RPMI8226 (cell line): ENCODE data around the gene HDAC6.
A peak's percentile ranks its signal among the peaks of the same experiment; 100 is the strongest.
"Not testable (repeated sequence)": the region's sequence is repeated elsewhere in the genome, so short reads cannot be mapped to it uniquely, and the experiment has no call there.

Experiments used
- DNase-seq: peaks from one replicate; pipeline ENCODE4 v3.0.0-alpha.2; 2015

Gene HDAC6

GRCh38 chrX:48790477-48790876, 11.4 kb upstream of the HDAC6 start:
- no peak for DNase-seq

- DNase-seq = no peak
These were observed 10.6 kb upstream of the HDAC6 start for GRCh38 chrX:48791063-48791820.

- no peak for DNase-seq
These were observed 9.6 kb upstream of the HDAC6 start for GRCh38 chrX:48792219-48792618.

- no peak for DNase-seq
These were observed 7.9 kb upstream of the HDAC6 start for GRCh38 chrX:48793935-48794334.

GRCh38 chrX:48794340-48794910, 7.4 kb upstream of the HDAC6 start:
- DNase-seq = no peak

GRCh38 chrX:48794911-48795515, 6.9 kb upstream of the HDAC6 start:
- no peak for DNase-seq

GRCh38 chrX:48798318-48798717, 3.5 kb upstream of the HDAC6 start:
- DNase-seq = no peak

GRCh38 chrX:48800574-48801279, 1.1 kb upstream of the HDAC6 start:
- DNase-seq = no peak

- peak; percentile 85 for DNase-seq
These were observed 430 bp downstream of the HDAC6 start for GRCh38 chrX:48802089-48802904.

- DNase-seq = no peak
These were observed 986 bp downstream of the HDAC6 start for GRCh38 chrX:48802905-48803200.

- no peak for DNase-seq
These were observed 4.2 kb downstream of the HDAC6 start for GRCh38 chrX:48806081-48806480.

- DNase-seq = no peak
These were observed 11.8 kb downstream of the HDAC6 start for GRCh38 chrX:48813644-48814043.

GRCh38 chrX:48814722-48815121, 12.9 kb downstream of the HDAC6 start:
- DNase-seq = no peak

- no peak for DNase-seq
These were observed 13.4 kb downstream of the HDAC6 start for GRCh38 chrX:48815266-48815665.

- no peak for DNase-seq
These were observed 14.3 kb downstream of the HDAC6 start for GRCh38 chrX:48816014-48816810.

GRCh38 chrX:48818098-48818497, 16.2 kb downstream of the HDAC6 start:
- no peak for DNase-seq

- no peak for DNase-seq
These were observed 17.0 kb downstream of the HDAC6 start for GRCh38 chrX:48818866-48819265.

- DNase-seq = not testable (repeated sequence)
These were observed 17.5 kb downstream of the HDAC6 start for GRCh38 chrX:48819394-48819793.

GRCh38 chrX:48823053-48823452, 21.2 kb downstream of the HDAC6 start:
- DNase-seq = no peak

- DNase-seq = no peak
These were observed 22.2 kb downstream of the HDAC6 start for GRCh38 chrX:48824066-48824465.

- no peak for DNase-seq
These were observed 24.4 kb downstream of the HDAC6 start, which contains the start of gene ERAS for GRCh38 chrX:48826135-48826875. Gene ERAS, plus strand, starts transcription at chrX:48826513. Its CDS starts 2,611 bp downstream, at chrX:48829124.
